Nephron progenitor cell (in vitro differentiated cells): ENCODE data around the gene ANKS4B.
"Not testable (repeated sequence)": the region's sequence is repeated elsewhere in the genome, so short reads cannot be mapped to it uniquely, and the experiment has no call there.

Source experiments
- DNase-seq: peaks from one replicate; pipeline ENCODE4 v3.0.0; 2021
- H3K27ac Mint-ChIP-seq: 2 replicates; pipeline ENCODE4 v1.8.0; 2021; ENCODE audit warnings: mild to moderate bottlenecking, moderate library complexity, mixed read lengths
- H3K27me3 Mint-ChIP-seq: 2 replicates; pipeline ENCODE4 v1.8.0; 2021; ENCODE audit warnings: mild to moderate bottlenecking, low read depth, mixed read lengths; ENCODE audit not compliant: poor library complexity
- H3K36me3 Mint-ChIP-seq: 2 replicates; pipeline ENCODE4 v1.8.0; 2021; ENCODE audit warnings: low read depth, mixed read lengths
- H3K4me1 Mint-ChIP-seq: 2 replicates; pipeline ENCODE4 v1.8.0; 2021; ENCODE audit warnings: mixed read lengths
- H3K4me3 Mint-ChIP-seq: 2 replicates; pipeline ENCODE4 v1.8.0; 2021; ENCODE audit warnings: mild to moderate bottlenecking, moderate library complexity, mixed read lengths
- H3K9me3 Mint-ChIP-seq: 2 replicates; pipeline ENCODE4 v1.8.0; 2021; ENCODE audit warnings: mild to moderate bottlenecking, moderate library complexity, mixed read lengths
- TF ChIP-seq, protein P1 (sequence below): fragments of 200-600 bp; sonication (generic); IDR thresholded peaks from 2 replicates; pipeline ENCODE4 v1.5.0; 2021; ENCODE audit warnings: antibody characterized with exemption

The ANKS4B gene

DNA sequence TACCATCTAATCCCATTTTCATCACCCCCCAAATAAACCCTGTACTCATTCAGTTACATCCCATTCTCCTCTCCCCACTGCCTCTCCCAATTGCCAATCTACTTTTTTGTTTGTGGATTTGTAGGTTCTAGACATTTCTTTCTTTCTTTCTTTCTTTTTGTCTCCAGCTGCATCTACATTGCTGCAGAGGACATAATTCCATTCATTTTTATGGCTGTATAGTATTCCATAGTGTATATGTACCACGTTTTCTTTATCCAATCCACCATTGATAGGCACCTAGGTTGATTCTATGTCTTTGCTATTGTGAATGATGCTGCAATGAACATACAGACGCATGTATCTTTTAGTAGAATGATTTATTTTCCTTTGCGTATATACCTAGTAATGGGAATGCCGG, 50.9 kb downstream of the ANKS4B start:
- peaks cover 18% of the 10 kb centered on the region for H3K9me3 Mint-ChIP-seq
- H3K27ac Mint-ChIP-seq, result no peak overlapping the region
- H3K27me3 Mint-ChIP-seq, result peaks cover 54% of the 10 kb centered on the region
- H3K4me1 Mint-ChIP-seq, result no peaks in the 10 kb centered on the region
- H3K4me3 Mint-ChIP-seq, result peak overlapping the region; percentile 82
- no peak for DNase-seq
- TF ChIP-seq, protein P1, sequence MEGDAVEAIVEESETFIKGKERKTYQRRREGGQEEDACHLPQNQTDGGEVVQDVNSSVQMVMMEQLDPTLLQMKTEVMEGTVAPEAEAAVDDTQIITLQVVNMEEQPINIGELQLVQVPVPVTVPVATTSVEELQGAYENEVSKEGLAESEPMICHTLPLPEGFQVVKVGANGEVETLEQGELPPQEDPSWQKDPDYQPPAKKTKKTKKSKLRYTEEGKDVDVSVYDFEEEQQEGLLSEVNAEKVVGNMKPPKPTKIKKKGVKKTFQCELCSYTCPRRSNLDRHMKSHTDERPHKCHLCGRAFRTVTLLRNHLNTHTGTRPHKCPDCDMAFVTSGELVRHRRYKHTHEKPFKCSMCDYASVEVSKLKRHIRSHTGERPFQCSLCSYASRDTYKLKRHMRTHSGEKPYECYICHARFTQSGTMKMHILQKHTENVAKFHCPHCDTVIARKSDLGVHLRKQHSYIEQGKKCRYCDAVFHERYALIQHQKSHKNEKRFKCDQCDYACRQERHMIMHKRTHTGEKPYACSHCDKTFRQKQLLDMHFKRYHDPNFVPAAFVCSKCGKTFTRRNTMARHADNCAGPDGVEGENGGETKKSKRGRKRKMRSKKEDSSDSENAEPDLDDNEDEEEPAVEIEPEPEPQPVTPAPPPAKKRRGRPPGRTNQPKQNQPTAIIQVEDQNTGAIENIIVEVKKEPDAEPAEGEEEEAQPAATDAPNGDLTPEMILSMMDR, result no peak
- no peaks in the 10 kb centered on the region for H3K36me3 Mint-ChIP-seq

DNA sequence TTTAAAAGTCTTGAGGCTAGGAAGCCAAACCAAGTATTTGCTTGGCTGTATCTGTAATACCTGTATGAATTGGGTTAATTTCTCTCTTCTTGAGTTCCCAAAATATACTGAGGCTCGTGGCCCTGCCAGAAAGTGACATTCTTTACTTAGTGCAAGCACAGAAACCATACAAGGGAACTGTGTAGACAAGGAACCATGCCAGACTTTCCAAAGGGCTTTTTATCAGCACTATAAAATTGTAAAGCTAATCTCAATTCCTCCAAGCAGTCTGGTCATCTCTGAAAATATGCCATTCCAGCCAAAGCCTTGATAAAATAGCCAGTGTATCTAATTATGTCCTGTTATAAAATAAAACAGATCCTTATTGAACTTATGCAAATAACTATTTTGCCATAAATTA, 51.8 kb downstream of the ANKS4B start:
- H3K27me3 Mint-ChIP-seq, result peaks cover 54% of the 10 kb centered on the region
- H3K9me3 Mint-ChIP-seq, result peaks cover 27% of the 10 kb centered on the region
- TF ChIP-seq, protein P1, result no peak
- no peaks in the 10 kb centered on the region for H3K4me1 Mint-ChIP-seq
- H3K27ac Mint-ChIP-seq, result no peak overlapping the region
- no peak for DNase-seq
- H3K36me3 Mint-ChIP-seq, result no peaks in the 10 kb centered on the region
- peak overlapping the region; percentile 82 for H3K4me3 Mint-ChIP-seq

DNA sequence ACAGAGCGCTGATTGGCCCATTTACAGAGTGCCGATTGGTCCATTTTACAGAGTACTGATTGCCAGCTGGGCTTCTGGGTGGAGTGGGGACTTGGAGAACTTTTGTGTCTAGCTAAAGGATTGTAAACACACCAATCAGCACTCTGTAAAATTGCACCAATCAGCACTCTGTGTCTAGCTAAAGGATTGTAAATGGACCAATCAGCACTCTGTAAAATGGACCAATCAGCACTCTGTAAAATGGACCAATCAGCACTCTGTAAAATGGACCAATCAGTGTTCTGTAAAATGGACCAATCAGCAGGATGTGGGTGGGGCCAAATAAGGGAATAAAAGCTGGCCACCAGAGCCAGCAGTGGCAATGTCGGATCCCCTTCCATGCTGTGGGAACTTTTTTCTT, 56.3 kb downstream of the ANKS4B start:
- DNase-seq, H3K27ac Mint-ChIP-seq, H3K36me3 Mint-ChIP-seq, H3K4me1 Mint-ChIP-seq, H3K4me3 Mint-ChIP-seq: not testable (repeated sequence)
- Mint-ChIP-seq H3K9me3 (peaks cover 21% of the 10 kb centered on the region), H3K27me3 (peaks cover 63% of the 10 kb centered on the region)

DNA sequence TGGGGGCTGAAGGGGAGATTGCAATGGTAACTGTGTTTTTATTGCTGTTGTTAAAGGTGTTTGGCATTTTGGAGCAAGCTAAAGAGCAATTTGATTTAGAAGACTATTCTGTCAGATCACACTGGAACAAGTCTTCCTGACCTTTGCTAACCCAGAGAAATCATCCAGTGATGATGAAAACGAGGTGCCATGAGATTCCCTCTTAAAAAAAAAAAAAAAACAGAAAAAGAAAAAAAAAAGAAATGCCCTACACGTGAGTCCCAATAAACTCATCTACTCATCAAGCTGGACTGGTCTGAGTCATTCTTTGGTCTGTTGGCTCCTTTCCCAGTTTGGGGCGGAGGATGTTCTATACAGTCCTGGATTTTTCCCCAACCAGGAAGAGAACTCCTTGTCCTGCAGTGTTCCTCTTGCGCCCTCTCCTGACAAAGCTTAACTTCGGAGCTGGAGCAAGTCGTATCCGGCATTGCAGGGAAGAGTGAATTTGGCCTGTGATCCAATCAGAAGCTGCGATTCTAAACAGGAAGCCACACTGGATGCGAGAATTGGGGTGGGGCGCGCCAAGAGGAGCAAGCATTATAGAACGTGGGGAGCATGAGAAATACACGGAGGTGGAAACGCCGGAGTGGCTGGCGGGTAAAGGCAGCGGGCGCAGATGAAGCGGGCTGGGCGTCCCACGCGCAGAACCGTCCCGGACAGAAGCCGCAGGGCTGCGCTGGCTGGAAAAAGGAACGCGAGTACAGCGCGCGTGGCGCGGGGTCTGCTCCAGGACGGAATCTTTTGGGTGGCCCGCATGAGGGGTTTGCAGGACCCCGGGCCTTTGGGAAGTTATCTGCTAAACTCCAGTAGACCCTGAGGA, 67.0 kb downstream of the ANKS4B start:
- peak; percentile 82 for DNase-seq
- TF ChIP-seq, protein P1, result peak; percentile 62
- Mint-ChIP-seq H3K9me3 (no peaks in the 10 kb centered on the region), H3K27ac (peak overlapping the region; percentile 8), H3K4me3 (peak overlapping the region; percentile 95), H3K27me3 (peaks cover 80% of the 10 kb centered on the region), H3K36me3 (no peaks in the 10 kb centered on the region), H3K4me1 (peaks cover 26% of the 10 kb centered on the region)

DNA sequence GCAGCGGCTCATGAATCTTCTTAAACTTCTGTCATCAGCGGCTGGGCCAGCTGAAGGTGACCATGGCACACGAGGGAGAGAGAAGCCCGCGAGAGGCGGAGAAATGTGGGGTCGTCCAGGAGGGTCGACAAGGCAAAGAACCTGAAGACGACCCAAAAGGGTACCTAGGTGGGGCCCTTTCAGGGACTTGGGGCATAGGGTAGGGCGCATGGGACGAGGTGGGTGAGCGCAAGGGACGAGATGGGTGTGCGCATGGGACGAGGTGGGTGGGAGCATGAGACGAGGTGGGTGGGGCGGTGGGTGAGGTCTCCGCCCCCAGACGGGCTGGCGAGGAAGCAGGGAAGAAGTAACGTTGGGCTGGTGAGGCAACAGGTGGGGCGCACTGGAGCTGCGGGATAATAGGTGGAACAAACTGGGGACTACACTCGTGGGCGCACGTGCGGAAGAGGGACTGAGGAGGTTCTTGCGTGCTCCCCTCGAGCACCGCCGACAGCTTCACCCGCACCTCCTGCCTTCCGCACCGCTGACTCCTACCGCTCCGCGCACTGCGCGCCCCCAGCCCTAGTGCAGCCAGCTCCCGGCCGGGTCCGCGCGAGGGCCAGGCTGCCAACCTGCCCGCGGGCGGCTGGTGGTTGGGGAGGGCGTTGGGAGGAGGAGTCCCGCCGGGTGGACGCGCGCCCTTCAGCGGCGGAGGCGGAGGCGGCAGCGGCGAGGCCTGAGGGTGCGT, 67.8 kb downstream of the ANKS4B start:
- TF ChIP-seq, protein P1, result no peak
- Mint-ChIP-seq H3K9me3 (no peaks in the 10 kb centered on the region), H3K4me3 (peak overlapping the region; percentile 95), H3K36me3 (no peaks in the 10 kb centered on the region), H3K27me3 (peaks cover 75% of the 10 kb centered on the region), H3K27ac (peak overlapping the region; percentile 34), H3K4me1 (peaks cover 26% of the 10 kb centered on the region)
- peak; percentile 71 for DNase-seq

DNA sequence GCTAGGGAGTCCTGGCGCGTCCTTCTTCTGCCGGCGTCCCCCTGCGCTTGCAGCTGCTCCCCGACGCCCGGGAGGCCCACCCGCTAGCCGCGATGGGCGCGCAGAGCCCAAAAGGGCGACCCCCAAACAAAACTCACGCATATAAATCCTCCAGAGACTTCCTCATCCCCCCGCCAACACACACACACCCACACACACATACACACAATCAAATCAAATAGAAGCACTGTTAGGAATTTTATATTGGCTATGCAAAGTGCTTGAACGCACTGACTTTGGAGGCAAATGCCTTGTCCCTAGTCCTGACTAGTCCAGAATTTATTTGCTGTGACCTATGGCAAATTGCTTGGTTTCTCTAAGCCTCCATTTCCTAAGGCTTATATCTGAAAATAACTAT, 68.4 kb downstream of the ANKS4B start:
- DNase-seq, result no peak
- TF ChIP-seq, protein P1, result no peak
- peaks cover 26% of the 10 kb centered on the region for H3K4me1 Mint-ChIP-seq
- H3K9me3 Mint-ChIP-seq, result no peaks in the 10 kb centered on the region
- H3K36me3 Mint-ChIP-seq, result no peaks in the 10 kb centered on the region
- peak overlapping the region; percentile 79 for H3K4me3 Mint-ChIP-seq
- H3K27me3 Mint-ChIP-seq, result peaks cover 70% of the 10 kb centered on the region
- no peak overlapping the region for H3K27ac Mint-ChIP-seq
